Measurements from ENCODE around the gene NUP210L.
"Not testable (repeated sequence)": the region's sequence is repeated elsewhere in the genome, so short reads cannot be mapped to it uniquely, and the experiment has no call there.

Gene NUP210L

DNA sequence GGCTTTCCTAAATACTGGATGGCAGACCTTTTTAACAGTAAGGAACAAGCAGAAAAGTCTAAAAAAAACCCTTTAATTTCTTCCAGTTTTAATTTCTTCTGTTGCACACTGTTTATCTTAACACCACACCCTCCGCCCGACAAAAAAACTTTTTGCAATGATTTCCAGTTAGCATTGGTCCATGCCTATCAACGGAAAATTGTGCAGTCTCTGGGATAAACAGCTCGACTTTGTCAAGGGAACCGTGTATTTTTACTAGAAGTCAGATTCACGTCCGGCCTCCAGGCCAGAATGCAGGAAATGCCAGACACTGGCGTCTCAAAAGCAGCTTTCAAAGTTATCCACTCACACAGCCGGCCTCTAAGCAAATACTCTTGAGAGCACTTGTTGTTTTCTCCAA is 378 bp upstream of the NUP210L start:
- Histone ChIP-seq H3K4me1 (ENCODE audit: control insufficient read depth in 1 of 2, insufficient read depth in 1 of 2, low read depth in 1 of 2, low read length in 1 of 2) (peaks cover 71 to 75% of the 10 kb centered on the region in 2 experiments), H3K27me3 (no peaks in the 10 kb centered on the region), H3K9me3 (no peaks in the 10 kb centered on the region), H3K27ac (peak overlapping the region; percentile 81), H3K36me3 (peaks cover 55% of the 10 kb centered on the region), H3K4me3 (ENCODE audit: low read depth in 1 of 2, low read length in 1 of 2) (no peak overlapping the region)
- TF ChIP-seq, protein P1, sequence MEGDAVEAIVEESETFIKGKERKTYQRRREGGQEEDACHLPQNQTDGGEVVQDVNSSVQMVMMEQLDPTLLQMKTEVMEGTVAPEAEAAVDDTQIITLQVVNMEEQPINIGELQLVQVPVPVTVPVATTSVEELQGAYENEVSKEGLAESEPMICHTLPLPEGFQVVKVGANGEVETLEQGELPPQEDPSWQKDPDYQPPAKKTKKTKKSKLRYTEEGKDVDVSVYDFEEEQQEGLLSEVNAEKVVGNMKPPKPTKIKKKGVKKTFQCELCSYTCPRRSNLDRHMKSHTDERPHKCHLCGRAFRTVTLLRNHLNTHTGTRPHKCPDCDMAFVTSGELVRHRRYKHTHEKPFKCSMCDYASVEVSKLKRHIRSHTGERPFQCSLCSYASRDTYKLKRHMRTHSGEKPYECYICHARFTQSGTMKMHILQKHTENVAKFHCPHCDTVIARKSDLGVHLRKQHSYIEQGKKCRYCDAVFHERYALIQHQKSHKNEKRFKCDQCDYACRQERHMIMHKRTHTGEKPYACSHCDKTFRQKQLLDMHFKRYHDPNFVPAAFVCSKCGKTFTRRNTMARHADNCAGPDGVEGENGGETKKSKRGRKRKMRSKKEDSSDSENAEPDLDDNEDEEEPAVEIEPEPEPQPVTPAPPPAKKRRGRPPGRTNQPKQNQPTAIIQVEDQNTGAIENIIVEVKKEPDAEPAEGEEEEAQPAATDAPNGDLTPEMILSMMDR (IDR thresholded peaks at IDR 0.05) = no peak

DNA sequence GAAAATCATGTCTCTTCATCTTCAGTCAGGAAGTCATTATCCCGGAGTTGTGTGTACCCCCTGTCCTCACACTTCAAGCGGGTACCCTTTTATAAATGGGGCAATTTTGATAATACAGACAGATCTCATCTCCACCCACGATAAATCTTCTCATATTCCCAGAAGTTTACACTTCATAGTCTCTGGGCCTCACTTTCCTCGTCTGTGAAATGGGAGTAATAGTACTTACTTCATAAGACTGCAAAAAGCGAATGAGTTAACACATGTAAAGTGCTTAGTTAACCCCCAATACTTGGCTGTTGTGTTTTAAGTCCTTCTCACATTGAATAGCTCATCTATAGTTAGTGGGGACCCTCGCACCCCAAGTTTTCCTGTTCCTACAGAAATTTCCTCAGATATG is 820 bp downstream of the NUP210L start:
- Histone ChIP-seq H3K9me3 (no peaks in the 10 kb centered on the region), H3K4me1 (ENCODE audit: control insufficient read depth in 1 of 2, insufficient read depth in 1 of 2, low read depth in 1 of 2, low read length in 1 of 2) (peaks cover 64 to 71% of the 10 kb centered on the region in 2 experiments), H3K27me3 (no peaks in the 10 kb centered on the region), H3K4me3 (ENCODE audit: low read depth in 1 of 2, low read length in 1 of 2) (no peak overlapping the region), H3K36me3 (peaks cover 44% of the 10 kb centered on the region), H3K27ac (peak overlapping the region; percentile 81)
- TF ChIP-seq, protein P1 (IDR thresholded peaks at IDR 0.05) = no peak

DNA sequence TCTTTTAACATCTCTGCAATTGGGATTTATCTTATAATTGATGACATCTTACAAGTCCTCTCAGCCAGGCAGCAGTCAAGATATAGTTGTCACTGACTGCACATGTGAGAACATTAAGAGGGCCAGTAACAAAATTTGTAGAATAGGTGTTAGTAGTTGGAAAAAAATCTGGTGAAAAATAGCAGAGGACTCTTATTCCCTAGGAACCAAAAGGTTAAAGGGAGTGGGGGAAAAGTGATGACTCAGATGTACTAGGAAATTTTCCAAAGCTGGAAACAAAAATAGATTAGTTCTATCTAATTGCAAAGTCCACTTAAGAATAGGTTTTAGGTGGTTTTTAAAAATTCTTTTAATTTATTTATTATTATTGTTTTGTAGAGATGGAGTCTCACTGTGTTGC is 3.6 kb downstream of the NUP210L start:
- H3K27ac ChIP-seq = no peak overlapping the region
- H3K4me1 ChIP-seq (ENCODE audit: control insufficient read depth in 1 of 2, insufficient read depth in 1 of 2, low read depth in 1 of 2, low read length in 1 of 2) = peaks cover 51 to 60% of the 10 kb centered on the region in 2 experiments

DNA sequence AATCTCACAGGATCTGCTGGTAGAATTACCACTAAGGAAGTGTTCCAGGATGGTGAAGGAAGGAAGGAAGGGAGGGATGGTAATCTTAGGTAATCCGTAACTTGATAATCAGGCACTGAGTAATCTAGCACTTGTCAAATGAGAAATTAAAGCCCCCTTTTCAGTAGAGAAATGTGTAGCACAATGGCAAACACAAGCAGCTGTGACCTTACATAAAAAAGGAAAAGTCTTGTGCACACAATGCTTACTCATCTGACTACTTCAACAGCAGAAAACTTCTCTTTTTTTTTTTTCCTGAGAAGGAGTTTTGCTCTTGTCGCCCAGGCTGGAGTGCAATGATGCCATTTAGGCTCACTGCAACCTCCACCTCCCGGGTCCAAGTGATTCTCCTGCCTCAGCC is 6.1 kb downstream of the NUP210L start:
- Histone ChIP-seq H3K9me3 (no peaks in the 10 kb centered on the region), H3K4me3 (ENCODE audit: low read depth in 1 of 2, low read length in 1 of 2) (peak overlapping the region in 1 of 2 experiments; percentile 4), H3K4me1 (ENCODE audit: control insufficient read depth in 1 of 2, insufficient read depth in 1 of 2, low read depth in 1 of 2, low read length in 1 of 2) (peaks cover 26 to 35% of the 10 kb centered on the region in 2 experiments), H3K27ac (peak overlapping the region; percentile 76), H3K36me3 (no peaks in the 10 kb centered on the region), H3K27me3 (no peaks in the 10 kb centered on the region)
- TF ChIP-seq, protein P1 (IDR thresholded peaks at IDR 0.05) = no peak

More for the DNA sequence above, 3.6 kb downstream of the NUP210L start:
- TF ChIP-seq, protein P1 (IDR thresholded peaks at IDR 0.05) = no peak
- Histone ChIP-seq H3K36me3 (peaks cover 20% of the 10 kb centered on the region), H3K9me3 (no peaks in the 10 kb centered on the region), H3K4me3 (ENCODE audit: low read depth in 1 of 2, low read length in 1 of 2) (no peak overlapping the region), H3K27me3 (no peaks in the 10 kb centered on the region)

DNA sequence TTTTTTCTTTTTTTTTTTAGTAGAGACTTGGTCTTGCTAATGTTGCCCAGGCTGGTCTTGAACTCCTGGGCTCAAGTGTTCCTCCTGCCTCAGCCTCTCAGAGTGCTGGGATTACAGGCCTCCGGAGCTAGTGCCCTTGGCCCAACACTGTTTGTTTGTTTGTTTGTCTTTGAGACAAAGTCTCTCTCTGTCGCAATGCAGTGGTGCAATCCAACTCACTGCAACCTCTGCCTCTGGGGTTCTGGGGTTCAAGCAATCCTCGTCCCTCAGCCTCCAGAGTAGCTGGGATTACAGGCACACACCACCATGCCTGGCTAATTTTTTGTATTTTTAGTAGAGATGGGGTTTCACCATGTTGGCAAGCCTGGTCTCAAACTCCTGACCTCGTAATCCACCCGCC is 7.4 kb downstream of the NUP210L start:
- not testable (repeated sequence) for H3K9me3 ChIP-seq; H3K27ac ChIP-seq; H3K4me3 ChIP-seq (ENCODE audit: low read depth in 1 of 2, low read length in 1 of 2); H3K36me3 ChIP-seq; H3K27me3 ChIP-seq
- peaks cover 19 to 25% of the 10 kb centered on the region in 2 experiments for H3K4me1 ChIP-seq (ENCODE audit: control insufficient read depth in 1 of 2, insufficient read depth in 1 of 2, low read depth in 1 of 2, low read length in 1 of 2)

DNA sequence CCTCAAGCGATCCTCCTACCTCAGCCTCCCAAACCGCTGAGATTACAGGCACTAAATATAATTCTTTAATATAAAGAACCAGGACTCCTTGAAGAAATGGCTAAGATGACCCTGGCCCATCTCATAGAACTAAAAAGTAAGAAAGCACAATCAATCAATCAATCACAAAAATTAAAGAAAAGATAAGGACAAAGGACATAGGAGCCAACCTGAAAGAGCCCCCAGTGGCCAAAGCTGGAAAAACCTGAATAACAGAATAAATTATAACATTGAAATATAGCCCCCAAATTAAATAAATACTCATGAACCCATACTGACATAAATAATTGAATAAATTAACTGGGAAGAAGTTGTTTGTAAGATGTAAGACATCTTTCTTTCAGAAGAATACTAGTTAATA is 8.9 kb downstream of the NUP210L start:
- TF ChIP-seq, protein P1 (IDR thresholded peaks at IDR 0.05) = no peak
- Histone ChIP-seq H3K4me1 (ENCODE audit: control insufficient read depth in 1 of 2, insufficient read depth in 1 of 2, low read depth in 1 of 2, low read length in 1 of 2) (peaks cover 19 to 25% of the 10 kb centered on the region in 2 experiments), H3K4me3 (ENCODE audit: low read depth in 1 of 2, low read length in 1 of 2) (no peak overlapping the region), H3K27ac (no peak overlapping the region), H3K9me3 (no peaks in the 10 kb centered on the region), H3K27me3 (no peaks in the 10 kb centered on the region), H3K36me3 (no peaks in the 10 kb centered on the region)

Measured in neutrophil (primary cell).